ENCODE data around the gene TDRD10.

DNA sequence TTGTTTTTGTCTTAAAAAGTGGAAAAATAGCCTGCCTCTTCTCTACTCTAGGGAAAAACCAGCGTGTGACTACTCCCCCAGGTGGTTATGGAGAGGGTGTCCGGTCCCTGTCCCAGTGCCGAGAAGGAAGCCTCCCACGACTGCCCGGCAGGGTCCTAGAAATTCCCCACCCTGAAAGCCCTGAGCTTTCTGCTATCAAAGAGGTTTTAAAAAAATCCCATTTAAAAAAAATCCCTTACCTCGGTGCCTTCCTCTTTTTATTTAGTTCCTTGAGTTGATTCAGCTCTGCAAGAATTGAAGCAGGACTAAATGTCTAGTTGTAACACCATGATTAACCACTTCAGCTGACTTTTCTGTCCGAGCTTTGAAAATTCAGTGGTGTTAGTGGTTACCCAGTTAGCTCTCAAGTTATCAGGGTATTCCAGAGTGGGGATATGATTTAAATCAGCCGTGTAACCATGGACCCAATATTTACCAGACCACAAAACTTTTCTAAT, 35.0 kb upstream of the TDRD10 start:
- TF ChIP-seq, protein P1, sequence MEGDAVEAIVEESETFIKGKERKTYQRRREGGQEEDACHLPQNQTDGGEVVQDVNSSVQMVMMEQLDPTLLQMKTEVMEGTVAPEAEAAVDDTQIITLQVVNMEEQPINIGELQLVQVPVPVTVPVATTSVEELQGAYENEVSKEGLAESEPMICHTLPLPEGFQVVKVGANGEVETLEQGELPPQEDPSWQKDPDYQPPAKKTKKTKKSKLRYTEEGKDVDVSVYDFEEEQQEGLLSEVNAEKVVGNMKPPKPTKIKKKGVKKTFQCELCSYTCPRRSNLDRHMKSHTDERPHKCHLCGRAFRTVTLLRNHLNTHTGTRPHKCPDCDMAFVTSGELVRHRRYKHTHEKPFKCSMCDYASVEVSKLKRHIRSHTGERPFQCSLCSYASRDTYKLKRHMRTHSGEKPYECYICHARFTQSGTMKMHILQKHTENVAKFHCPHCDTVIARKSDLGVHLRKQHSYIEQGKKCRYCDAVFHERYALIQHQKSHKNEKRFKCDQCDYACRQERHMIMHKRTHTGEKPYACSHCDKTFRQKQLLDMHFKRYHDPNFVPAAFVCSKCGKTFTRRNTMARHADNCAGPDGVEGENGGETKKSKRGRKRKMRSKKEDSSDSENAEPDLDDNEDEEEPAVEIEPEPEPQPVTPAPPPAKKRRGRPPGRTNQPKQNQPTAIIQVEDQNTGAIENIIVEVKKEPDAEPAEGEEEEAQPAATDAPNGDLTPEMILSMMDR (IDR thresholded peaks at IDR 0.05 in 4 of 5, conservative IDR thresholded peaks at IDR 0.05 in 1 of 5) = no peak
- TF ChIP-seq POLR2A (IDR thresholded peaks at IDR 0.05) = no peak

All from gastrocnemius medialis (tissue), 4 donors.